ENCODE measurements around the gene PRDM15. TPM values are rescaled to one million over a fixed set of nuclear protein-coding genes. Genes with fewer than 3 reads are reported as not detected.

PRDM15 gene
- total RNA-seq, 1 donor from 2014 or later, result 5.4 TPM

DNA sequence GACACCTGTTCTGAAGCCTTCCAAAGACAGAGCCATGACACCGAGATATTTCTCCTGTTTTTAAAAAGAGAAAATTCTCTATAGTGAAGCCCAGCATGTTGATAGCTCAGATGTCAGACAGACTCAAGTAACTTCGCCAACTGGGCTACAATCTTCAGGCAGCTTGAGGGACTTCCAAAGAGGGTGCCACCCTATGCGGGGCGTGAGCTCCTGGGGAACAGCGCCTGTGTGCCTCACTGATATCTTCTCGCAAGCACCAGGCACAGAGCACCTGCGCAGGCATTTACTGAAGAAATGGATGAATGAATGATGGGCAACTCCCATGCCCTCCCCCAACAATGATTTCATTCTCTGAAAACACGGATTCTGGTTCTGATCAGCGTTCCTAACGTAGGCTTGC lies 129.9 kb downstream of the PRDM15 start:
- no peak overlapping the region for H3K4me3 ChIP-seq (ENCODE audit: low read depth, low read length)
- peaks cover 4% of the 10 kb centered on the region for H3K36me3 ChIP-seq (ENCODE audit: control insufficient read depth, insufficient read depth, low read length)
- DNase-seq (ENCODE audit: low read depth), result no peak
- no peaks in the 10 kb centered on the region for H3K27me3 ChIP-seq (ENCODE audit: control insufficient read depth, insufficient read depth, low read length)
- TF ChIP-seq CTCF (IDR thresholded peaks at IDR 0.05; ENCODE audit: insufficient read depth, low read length, poor library complexity, severe bottlenecking), result no peak

Other genes starting within 250 kb of the PRDM15 start
- 17.6 and 20.5 TPM in 2 replicates for gene RIPK4, start 112.3 kb downstream of the PRDM15 start, total RNA-seq
- gene C2CD2, start 74.7 kb upstream of the PRDM15 start, total RNA-seq, result 15.8 and 20.8 TPM in 2 replicates
- gene ZBTB21, start 131.0 kb upstream of the PRDM15 start, total RNA-seq, result 13.1 and 13.8 TPM in 2 replicates
- not detected in 2 replicates for gene UMODL1, start 192.0 kb upstream of the PRDM15 start, total RNA-seq

All from kidney epithelial cell (primary cell).